IMR-90 (cell line): Measurements from ENCODE around the gene COX8C. TPM values are rescaled to one million over a fixed set of nuclear protein-coding genes. Genes with fewer than 3 reads are reported as not detected.

Experiments used
- ATAC-seq: fragments of 200-7000 bp; cut with Tn5 transposase; 2 replicates; pipeline ENCODE4 v1.9.1; 2020; ENCODE audit warnings: low read depth, mild to moderate bottlenecking, moderate library complexity
- BruUV-seq: library from RNA; stranded (reverse); fragments of 400-500 nt; replicated peaks from 2 replicates; lab custom pipeline; 2021; lab: Mats Ljungman, UMichigan
- CTCF ChIA-PET: fragments of 300-600 bp; formaldehyde crosslinking; extraction: SDS; loops from one replicate; lab custom pipeline; 2021; ENCODE audit warnings: antibody characterized with exemption; lab: Yijun Ruan, JAX
- POLR2A ChIA-PET: fragments of 300-600 bp; sonication (Branson Sonifier 250); formaldehyde crosslinking; loops from one replicate; lab custom pipeline; 2022; ENCODE audit warnings: antibody characterized with exemption; ENCODE audit not compliant: unreplicated experiment; lab: Charles Lee
- DNase-seq: peaks from one replicate; pipeline ENCODE4 v3.0.0; 2013
- H2AFZ ChIP-seq: replicated peaks from 2 replicates; pipeline ENCODE3; 2013; ENCODE audit warnings: low read length, mild to moderate bottlenecking; ENCODE audit not compliant: poor library complexity
- H2AK5ac ChIP-seq: 2 replicates; pipeline ENCODE4 v1.6.1; 2013; ENCODE audit warnings: low read depth, low read length, inconsistent platforms
- H2AK9ac ChIP-seq: replicated peaks from 2 replicates; pipeline ENCODE3; 2013; ENCODE audit warnings: mild to moderate bottlenecking, low read depth, low read length, moderate library complexity; ENCODE audit not compliant: poor library complexity
- H2BK120ac ChIP-seq: 2 replicates; pipeline ENCODE4 v1.6.1; 2013; ENCODE audit warnings: low read depth, low read length, inconsistent platforms
- H2BK15ac ChIP-seq: 3 replicates; pipeline ENCODE4 v1.6.1; 2013; ENCODE audit warnings: low read depth, low read length, inconsistent platforms
- H2BK20ac ChIP-seq: 2 replicates; pipeline ENCODE4 v1.6.1; 2013; ENCODE audit warnings: low read depth, mild to moderate bottlenecking, inconsistent platforms, low read length, moderate library complexity
- H2BK5ac ChIP-seq: 2 replicates; pipeline ENCODE4 v1.6.1; 2013; ENCODE audit warnings: mild to moderate bottlenecking, low read depth, low read length, inconsistent platforms; ENCODE audit not compliant: poor library complexity, severe bottlenecking
- H3K14ac ChIP-seq: replicated peaks from 2 replicates; pipeline ENCODE4 v1.6.1; 2013; ENCODE audit warnings: low read depth, low read length, inconsistent platforms
- H3K18ac ChIP-seq: 2 replicates; pipeline ENCODE4 v1.6.1; 2013; ENCODE audit warnings: low read depth, low read length, control low read depth
- H3K23ac ChIP-seq: 2 replicates; pipeline ENCODE4 v1.6.1; 2013; ENCODE audit warnings: low read depth, low read length, inconsistent platforms
- H3K27ac ChIP-seq: 2 replicates; pipeline ENCODE4 v1.5.1; 2013; ENCODE audit warnings: mild to moderate bottlenecking, control low read depth, low read length; ENCODE audit not compliant: insufficient read depth
- H3K27me3 ChIP-seq: 2 replicates; pipeline ENCODE4 v1.6.1; 2013; ENCODE audit warnings: low read length; ENCODE audit not compliant: control insufficient read depth, insufficient read depth
- H3K36me3 ChIP-seq: 2 replicates; pipeline ENCODE4 v1.6.1; 2013; ENCODE audit warnings: low read length, mixed read lengths; ENCODE audit not compliant: control insufficient read depth, insufficient read depth
- H3K4ac ChIP-seq: 2 replicates; pipeline ENCODE4 v1.6.1; 2013; ENCODE audit warnings: low read depth, low read length, inconsistent platforms
- H3K4me1 ChIP-seq: 2 replicates; pipeline ENCODE4 v1.6.1; 2013; ENCODE audit warnings: low read length, mixed read lengths; ENCODE audit not compliant: control insufficient read depth, insufficient read depth
- H3K4me2 ChIP-seq: 2 replicates; pipeline ENCODE4 v1.6.1; 2013; ENCODE audit warnings: low read depth, mild to moderate bottlenecking, control low read depth, low read length, moderate library complexity
- H3K4me3 ChIP-seq: 2 replicates; pipeline ENCODE4 v1.5.1; 2013; ENCODE audit warnings: low read depth, mild to moderate bottlenecking, control low read depth, low read length, moderate library complexity; ENCODE audit not compliant: insufficient read depth
- H3K56ac ChIP-seq: 2 replicates; pipeline ENCODE4 v1.6.1; 2013; ENCODE audit warnings: low read length, inconsistent platforms; ENCODE audit not compliant: insufficient read depth; ENCODE audit errors: extremely low read depth
- H3K79me1 ChIP-seq, 2 experiments: 2 replicates each; pipeline ENCODE4 v1.6.1; 2013; ENCODE audit warnings: low read length in 2 of 2, inconsistent platforms in 1 of 2, low read depth in 1 of 2
- H3K9ac ChIP-seq: 2 replicates; pipeline ENCODE4 v1.6.1; 2013; ENCODE audit warnings: low read depth, low read length, control low read depth
- H3K9me1 ChIP-seq: 2 replicates; pipeline ENCODE4 v1.6.1; 2013; ENCODE audit warnings: low read length, inconsistent platforms; ENCODE audit not compliant: insufficient read depth
- H3K9me3 ChIP-seq: 2 replicates; pipeline ENCODE4 v1.6.1; 2013; ENCODE audit warnings: low read length; ENCODE audit not compliant: control insufficient read depth, insufficient read depth
- H4K20me1 ChIP-seq: 2 replicates; pipeline ENCODE4 v1.6.1; 2013; ENCODE audit warnings: low read length, inconsistent platforms; ENCODE audit not compliant: insufficient read depth
- H4K5ac ChIP-seq: 2 replicates; pipeline ENCODE4 v1.6.1; 2013; ENCODE audit warnings: mild to moderate bottlenecking, low read depth, low read length, control low read depth
- H4K8ac ChIP-seq, 2 experiments: 2 replicates each; pipeline ENCODE4 v1.6.1; 2013; ENCODE audit warnings: low read depth in 2 of 2, low read length in 2 of 2, control low read depth in 1 of 2, inconsistent platforms in 1 of 2
- H4K91ac ChIP-seq: 2 replicates; pipeline ENCODE4 v1.6.1; 2013; ENCODE audit warnings: low read depth, low read length, inconsistent platforms; ENCODE audit not compliant: insufficient read depth
- BHLHE40 ChIP-seq: fragments of 150-350 bp; IDR thresholded peaks from 2 replicates; pipeline ENCODE4 v1.6.1; 2016; ENCODE audit warnings: mild to moderate bottlenecking, low read depth, low read length
- CEBPB ChIP-seq: IDR thresholded peaks from 2 replicates; pipeline ENCODE4 v1.6.1; 2012; ENCODE audit warnings: low read depth, low read length, improper control_type of control experiment
- CHD1 ChIP-seq: IDR thresholded peaks from 2 replicates; pipeline ENCODE4 v1.6.1; 2012; ENCODE audit warnings: low read depth, low read length, improper control_type of control experiment
- FOS ChIP-seq: fragments of 150-350 bp; IDR thresholded peaks from 2 replicates; pipeline ENCODE4 v1.6.1; 2016; ENCODE audit warnings: low read depth, low read length
- MAFK ChIP-seq: IDR thresholded peaks from 2 replicates; pipeline ENCODE4 v1.6.1; 2012; ENCODE audit warnings: low read depth, low read length, improper control_type of control experiment
- MAZ ChIP-seq: IDR thresholded peaks from 2 replicates; pipeline ENCODE4 v1.6.1; 2012; ENCODE audit warnings: low read depth, mild to moderate bottlenecking, low read length, improper control_type of control experiment, moderate library complexity, borderline replicate concordance
- MXI1 ChIP-seq: IDR thresholded peaks from 2 replicates; pipeline ENCODE4 v1.6.1; 2012; ENCODE audit warnings: low read depth, mild to moderate bottlenecking, low read length, moderate library complexity, borderline replicate concordance
- NFE2L2 ChIP-seq: fragments of 150-350 bp; IDR thresholded peaks from 2 replicates; pipeline ENCODE4 v1.6.1; 2016; ENCODE audit warnings: low read depth, mild to moderate bottlenecking, low read length
- POLR2A ChIP-seq: IDR thresholded peaks from 2 replicates; pipeline ENCODE4 v1.6.1; 2012; ENCODE audit warnings: mild to moderate bottlenecking, low read depth, low read length
- RAD21 ChIP-seq: IDR thresholded peaks from 2 replicates; pipeline ENCODE4 v1.6.1; 2012; ENCODE audit warnings: low read length, improper control_type of control experiment
- RCOR1 ChIP-seq: IDR thresholded peaks from 2 replicates; pipeline ENCODE4 v1.6.1; 2012; ENCODE audit warnings: mild to moderate bottlenecking, low read length, improper control_type of control experiment; ENCODE audit not compliant: insufficient replicate concordance
- RFX5 ChIP-seq: IDR thresholded peaks from 2 replicates; pipeline ENCODE4 v1.8.0; 2012; ENCODE audit warnings: low read depth, mild to moderate bottlenecking, low read length, moderate library complexity
- SMC3 ChIP-seq: fragments of 150-350 bp; IDR thresholded peaks from 2 replicates; pipeline ENCODE4 v1.6.1; 2016; ENCODE audit warnings: low read depth, mild to moderate bottlenecking, antibody characterized with exemption, low read length, moderate library complexity
- USF2 ChIP-seq: fragments of 150-350 bp; IDR thresholded peaks from 2 replicates; pipeline ENCODE4 v1.6.1; 2017; ENCODE audit warnings: mild to moderate bottlenecking, antibody characterized with exemption, low read length, low read depth
- WGBS, 2 experiments: methylation state at CpG; one replicate each; pipeline versions ENCODE4 v1.1.5 to v1.1.7; 2013; ENCODE audit warnings: missing lambda C conversion rate in 2 of 2; ENCODE audit not compliant: insufficient read length in 1 of 2; ENCODE audit errors: extremely low coverage in 2 of 2; 5-methylcytosine and 5-hydroxymethylcytosine counted together
- dilution Hi-C: fragments of 300-500 bp; cut with HindIII; formaldehyde crosslinking; loops from one replicate; pipeline ENCODE4 v1.14.3; 2018; ENCODE audit warnings: low sequenced_read_pairs; ENCODE audit not compliant: unreplicated experiment
- in situ Hi-C: fragments of 300-500 bp; cut with MboI; formaldehyde crosslinking; loops from 3 replicates; pipeline ENCODE4 v1.14.3; 2019; ENCODE audit warnings: low sequenced_read_pairs, inconsistent platforms, mixed read lengths
- intact Hi-C: fragments of 100-400 bp; cut with micrococcal nuclease; formaldehyde crosslinking; loops from 2 replicates; pipeline ENCODE4 v1.10.0; 2022
- polyA plus RNA-seq, 3 experiments: library from polyadenylated mRNA; depleted of rRNA; stranded (reverse); fragments of >200 nt; gene quantifications; 2 replicates each; pipeline ENCODE4 v1.2.3, GENCODE V29; 2012; ENCODE audit warnings: low replicate concordance in 1 of 3
- total RNA-seq: library from RNA; depleted of rRNA; stranded (reverse); fragments of >200 nt; gene quantifications from 2 replicates; pipeline ENCODE4 v1.2.3, GENCODE V29; 2012
- TF ChIP-seq, protein P1 (sequence below): fragments of 150-350 bp; IDR thresholded peaks from 2 replicates; pipeline ENCODE4 v1.6.1; 2016; ENCODE audit warnings: low read depth, mild to moderate bottlenecking, low read length, moderate library complexity, borderline replicate concordance
- TF ChIP-seq, protein P2 (sequence below): conservative IDR thresholded peaks from 2 replicates; pipeline ENCODE4 v1.5.1; 2012; ENCODE audit warnings: mild to moderate bottlenecking, low read depth, low read length, improper control_type of control experiment

The COX8C gene
- total and polyA plus RNA-seq, 2 of the 4 experiments (the other 2 are of a cell fraction), result not detected

DNA sequence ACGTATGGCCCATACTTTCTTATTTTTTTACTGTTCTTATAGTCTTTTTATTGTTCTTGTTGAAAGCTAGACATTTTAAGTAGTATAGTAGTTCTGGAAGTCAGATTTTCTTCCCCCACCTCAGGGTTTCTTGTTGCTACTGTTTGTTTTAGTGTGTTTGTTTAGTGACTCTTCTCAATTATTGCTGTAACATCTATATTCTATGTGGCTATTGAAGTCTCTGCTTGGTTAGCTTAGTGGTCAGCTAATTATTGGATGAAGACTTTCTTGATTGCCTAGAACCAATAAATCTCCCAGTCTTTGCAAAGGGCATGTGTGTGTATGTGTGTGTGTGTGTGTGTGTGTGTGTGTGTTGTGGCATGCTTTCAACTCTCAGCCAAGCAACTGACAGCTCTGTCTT, 49.5 kb downstream of the COX8C start:
- no peaks in the 10 kb centered on the region for H3K9me1 ChIP-seq
- no peak overlapping the region for H2AK5ac ChIP-seq
- intact Hi-C loops (no loop called here), in situ Hi-C loops (no loop called here), dilution Hi-C loops (no loop called here)
- DNase-seq (no peak), ATAC-seq (no peak)
- no peak overlapping the region for H3K9ac ChIP-seq
- H3K14ac ChIP-seq, result no peak overlapping the region
- no peak overlapping the region for H3K56ac ChIP-seq
- no peak overlapping the region for H2BK120ac ChIP-seq
- no TSS peak for BruUV-seq
- no peak overlapping the region for H3K18ac ChIP-seq
- H3K4ac ChIP-seq, result no peak overlapping the region
- H2BK15ac ChIP-seq, result no peak overlapping the region
- H4K5ac ChIP-seq, result no peak overlapping the region
- no peak overlapping the region for H3K27ac ChIP-seq
- no peak overlapping the region for H2AFZ ChIP-seq
- H3K4me1 ChIP-seq, result no peaks in the 10 kb centered on the region
- ChIA-PET CTCF (no interaction called here), POLR2A (no interaction called here)
- WGBS, 2 experiments, result no CpG with 5 or more reads among the region's 1 CpG
- no peaks in the 10 kb centered on the region for H4K20me1 ChIP-seq
- TF ChIP-seq RAD21 (no peak), CHD1 (no peak), MXI1 (no peak), RFX5 (no peak), RCOR1 (no peak), MAFK (no peak), CEBPB (no peak), BHLHE40 (no peak), SMC3 (no peak), NFE2L2 (no peak), FOS (no peak), USF2 (no peak), MAZ (no peak), POLR2A (no peak)
- TF ChIP-seq, protein P1, sequence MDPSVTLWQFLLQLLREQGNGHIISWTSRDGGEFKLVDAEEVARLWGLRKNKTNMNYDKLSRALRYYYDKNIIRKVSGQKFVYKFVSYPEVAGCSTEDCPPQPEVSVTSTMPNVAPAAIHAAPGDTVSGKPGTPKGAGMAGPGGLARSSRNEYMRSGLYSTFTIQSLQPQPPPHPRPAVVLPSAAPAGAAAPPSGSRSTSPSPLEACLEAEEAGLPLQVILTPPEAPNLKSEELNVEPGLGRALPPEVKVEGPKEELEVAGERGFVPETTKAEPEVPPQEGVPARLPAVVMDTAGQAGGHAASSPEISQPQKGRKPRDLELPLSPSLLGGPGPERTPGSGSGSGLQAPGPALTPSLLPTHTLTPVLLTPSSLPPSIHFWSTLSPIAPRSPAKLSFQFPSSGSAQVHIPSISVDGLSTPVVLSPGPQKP, result no peak
- TF ChIP-seq, protein P2, sequence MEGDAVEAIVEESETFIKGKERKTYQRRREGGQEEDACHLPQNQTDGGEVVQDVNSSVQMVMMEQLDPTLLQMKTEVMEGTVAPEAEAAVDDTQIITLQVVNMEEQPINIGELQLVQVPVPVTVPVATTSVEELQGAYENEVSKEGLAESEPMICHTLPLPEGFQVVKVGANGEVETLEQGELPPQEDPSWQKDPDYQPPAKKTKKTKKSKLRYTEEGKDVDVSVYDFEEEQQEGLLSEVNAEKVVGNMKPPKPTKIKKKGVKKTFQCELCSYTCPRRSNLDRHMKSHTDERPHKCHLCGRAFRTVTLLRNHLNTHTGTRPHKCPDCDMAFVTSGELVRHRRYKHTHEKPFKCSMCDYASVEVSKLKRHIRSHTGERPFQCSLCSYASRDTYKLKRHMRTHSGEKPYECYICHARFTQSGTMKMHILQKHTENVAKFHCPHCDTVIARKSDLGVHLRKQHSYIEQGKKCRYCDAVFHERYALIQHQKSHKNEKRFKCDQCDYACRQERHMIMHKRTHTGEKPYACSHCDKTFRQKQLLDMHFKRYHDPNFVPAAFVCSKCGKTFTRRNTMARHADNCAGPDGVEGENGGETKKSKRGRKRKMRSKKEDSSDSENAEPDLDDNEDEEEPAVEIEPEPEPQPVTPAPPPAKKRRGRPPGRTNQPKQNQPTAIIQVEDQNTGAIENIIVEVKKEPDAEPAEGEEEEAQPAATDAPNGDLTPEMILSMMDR, result no peak
- no peak overlapping the region for H2AK9ac ChIP-seq
- no peaks in the 10 kb centered on the region for H3K27me3 ChIP-seq
- no peak overlapping the region for H3K4me2 ChIP-seq
- H3K23ac ChIP-seq, result no peak overlapping the region
- no peak overlapping the region for H2BK20ac ChIP-seq
- no peak overlapping the region for H2BK5ac ChIP-seq
- H4K91ac ChIP-seq, result no peak overlapping the region
- H3K4me3 ChIP-seq, result no peak overlapping the region
- H4K8ac ChIP-seq, result no peak overlapping the region
- H3K36me3 ChIP-seq, result no peaks in the 10 kb centered on the region
- 0 out of 2 replicates have a peak, but pooled peaks cover 1% of the 10 kb centered on the region for H3K9me3 ChIP-seq
- H3K79me1 ChIP-seq, result no peaks in the 10 kb centered on the region
